Right kidney (tissue), 1 donor: ENCODE data around the gene RAB33B.
A peak's percentile ranks its signal among the peaks of the same experiment; 100 is the strongest.
"Not testable (repeated sequence)": the region's sequence is repeated elsewhere in the genome, so short reads cannot be mapped to it uniquely, and the experiment has no call there.

Source experiments
- DNase-seq: peaks from one replicate; pipeline ENCODE4 v3.0.0-alpha.2; 2016

Gene RAB33B

GRCh38 chr4:139460565-139460964 is 6.6 kb downstream of the RAB33B start:
- no peak for DNase-seq

DNA sequence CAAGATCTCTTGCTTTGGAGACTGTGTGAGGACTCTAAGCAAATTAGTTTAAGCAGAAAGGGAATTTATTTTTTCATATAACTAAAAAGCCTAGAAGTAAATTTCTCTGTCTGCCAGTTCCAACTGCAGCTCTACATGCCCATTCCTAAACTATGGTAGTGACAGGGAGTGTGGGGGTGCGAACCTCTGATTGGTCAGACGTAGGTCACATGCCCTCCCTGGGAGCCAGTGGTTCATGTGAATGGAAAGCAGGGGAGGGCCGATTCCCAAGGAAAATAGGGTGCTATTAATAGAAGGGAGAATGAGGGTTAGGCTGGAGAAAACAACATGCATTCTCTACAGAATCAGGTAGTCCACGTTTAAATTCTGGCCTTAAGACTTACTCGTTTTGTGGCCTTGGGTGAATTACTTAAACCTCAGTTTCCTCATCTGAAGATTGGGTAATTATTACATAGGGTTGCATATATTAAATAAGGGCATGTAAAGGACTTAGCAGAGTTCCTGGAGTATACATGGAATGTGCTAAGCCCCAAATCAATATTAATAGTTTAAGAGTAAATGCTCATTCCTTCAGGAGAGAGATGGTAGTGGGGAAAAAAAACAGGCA is 7.2 kb downstream of the RAB33B start:
- DNase-seq: no peak

DNA sequence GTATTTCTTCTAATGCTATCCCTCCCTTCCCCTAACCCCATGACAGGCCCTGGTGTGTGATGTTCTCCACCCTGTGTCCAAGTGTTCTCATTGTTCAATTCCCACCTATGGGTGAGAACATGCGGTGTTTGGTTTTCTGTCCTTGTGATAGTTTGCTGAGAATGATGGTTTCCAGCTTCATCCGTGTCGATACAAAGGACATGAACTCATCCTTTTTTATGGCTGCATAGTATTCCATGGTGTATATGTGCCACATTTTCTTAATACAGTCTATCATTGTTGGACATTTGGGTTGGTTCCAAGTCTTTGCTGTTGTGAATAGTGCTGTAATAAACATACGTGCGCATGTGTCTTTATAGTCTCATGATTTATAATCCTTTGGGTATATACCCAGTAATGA is 10.6 kb downstream of the RAB33B start:
- DNase-seq: not testable (repeated sequence)

DNA sequence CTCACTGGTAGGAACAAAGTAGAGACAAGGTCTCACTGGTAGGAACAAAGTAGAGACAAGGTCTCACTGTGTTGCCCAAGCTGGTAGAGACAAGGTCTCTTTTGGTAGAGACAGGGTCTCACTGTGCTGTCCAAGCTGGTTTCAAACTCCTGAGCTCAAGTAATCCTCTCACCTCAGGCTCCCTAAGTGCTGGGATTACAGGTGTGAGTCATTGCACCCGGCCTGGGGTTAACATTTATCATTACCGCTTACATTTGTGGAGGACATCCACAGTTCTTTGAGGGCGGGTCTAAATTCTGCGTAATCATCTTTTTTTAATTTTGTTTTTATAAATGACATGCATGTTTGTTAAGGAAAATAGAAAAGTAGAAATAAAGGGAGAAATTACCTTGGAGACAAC is 12.0 kb downstream of the RAB33B start:
- no peak for DNase-seq

DNA sequence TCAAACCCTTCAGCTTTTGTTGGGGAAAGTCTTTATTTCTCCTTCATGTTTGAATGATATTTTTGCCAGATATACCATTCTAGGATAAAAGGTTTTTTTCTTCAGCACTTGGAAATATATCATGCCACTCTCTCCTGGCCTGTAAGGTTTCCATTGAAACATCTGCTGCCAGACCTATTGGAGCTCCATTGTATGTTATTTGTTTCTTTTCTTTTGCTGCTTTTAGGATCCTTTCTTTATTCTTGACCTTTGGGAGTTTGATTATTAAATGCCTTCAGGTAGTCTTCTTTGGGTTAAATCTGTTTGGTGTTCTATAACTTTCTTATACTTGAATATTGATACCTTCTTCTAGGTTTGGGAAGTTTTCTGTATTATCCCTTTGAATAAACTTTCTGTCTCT is 14.8 kb downstream of the RAB33B start:
- DNase-seq: not testable (repeated sequence)

DNA sequence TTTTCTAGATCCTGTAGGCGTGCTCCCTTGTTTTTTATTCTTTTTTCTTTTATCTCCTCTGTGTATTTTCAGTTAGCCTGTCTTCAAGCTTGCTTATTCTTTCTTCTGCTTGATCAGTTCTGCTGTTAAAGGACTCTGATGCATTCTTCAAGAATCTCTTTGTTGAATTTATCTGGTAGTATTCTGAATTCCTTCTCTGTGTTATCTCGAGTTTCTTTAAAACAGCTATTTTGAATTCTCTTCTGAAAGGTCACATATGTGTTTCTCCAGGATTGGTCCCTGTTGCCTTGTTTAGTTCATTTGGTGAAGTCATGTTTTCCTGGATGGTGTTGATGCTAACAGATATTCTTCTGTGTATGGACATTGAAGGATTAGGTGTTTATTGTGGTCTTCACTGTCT is 15.3 kb downstream of the RAB33B start:
- no peak for DNase-seq

GRCh38 chr4:139469869-139470268 is 15.9 kb downstream of the RAB33B start:
- no peak for DNase-seq

- no peak for DNase-seq
Measured at GRCh38 chr4:139470295-139470694, 16.4 kb downstream of the RAB33B start.

DNA sequence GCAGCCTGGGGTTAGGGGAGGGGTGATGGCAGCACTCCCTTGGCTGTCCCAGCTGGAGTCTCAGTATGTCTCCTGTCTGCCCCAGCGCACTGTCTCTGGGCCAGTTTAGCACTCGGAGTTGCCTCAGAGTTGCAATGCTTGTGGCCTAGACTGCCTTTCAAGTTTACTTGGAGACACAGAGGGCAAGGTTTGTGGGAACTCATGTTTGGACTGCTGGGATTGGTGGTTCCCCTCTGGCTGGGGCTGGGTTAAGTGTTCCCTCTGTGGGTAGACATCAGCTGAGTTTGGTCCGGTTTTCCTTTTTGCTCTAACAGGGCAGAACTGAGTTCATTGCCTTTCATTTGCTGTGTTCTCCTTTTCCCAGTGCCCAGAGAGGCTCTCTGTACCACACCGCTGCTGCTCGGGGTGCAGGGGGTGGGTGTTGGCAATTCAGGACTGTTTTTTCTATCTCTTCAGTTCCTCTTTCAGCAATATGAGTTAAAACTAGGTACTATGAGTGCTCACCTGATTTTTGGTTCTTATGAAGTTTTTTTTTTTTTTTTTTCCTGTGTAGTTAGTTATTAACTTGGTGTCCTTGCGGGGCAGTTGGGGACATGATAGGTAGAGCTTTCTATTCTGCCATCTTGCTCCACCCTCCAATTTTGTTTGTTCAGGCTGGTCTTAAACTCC is 17.2 kb downstream of the RAB33B start:
- no peak for DNase-seq

DNA sequence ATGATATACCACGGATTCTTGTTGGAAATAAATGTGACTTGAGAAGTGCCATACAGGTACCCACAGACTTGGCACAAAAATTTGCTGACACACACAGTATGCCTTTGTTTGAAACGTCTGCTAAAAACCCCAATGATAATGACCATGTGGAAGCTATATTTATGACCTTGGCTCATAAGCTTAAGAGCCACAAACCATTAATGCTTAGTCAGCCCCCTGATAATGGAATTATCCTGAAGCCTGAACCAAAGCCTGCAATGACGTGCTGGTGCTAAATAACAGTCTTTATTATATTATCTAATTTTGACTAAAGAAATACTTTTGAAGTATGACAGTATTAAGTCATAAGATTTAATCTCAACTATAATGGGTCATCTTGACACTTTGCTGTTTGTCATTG is 18.9 kb downstream of the RAB33B start:
- DNase-seq: no peak

GRCh38 chr4:139476363-139476762 is 22.4 kb downstream of the RAB33B start:
- no peak for DNase-seq

- DNase-seq: no peak
Measured at GRCh38 chr4:139481465-139481864, 27.5 kb downstream of the RAB33B start.

DNA sequence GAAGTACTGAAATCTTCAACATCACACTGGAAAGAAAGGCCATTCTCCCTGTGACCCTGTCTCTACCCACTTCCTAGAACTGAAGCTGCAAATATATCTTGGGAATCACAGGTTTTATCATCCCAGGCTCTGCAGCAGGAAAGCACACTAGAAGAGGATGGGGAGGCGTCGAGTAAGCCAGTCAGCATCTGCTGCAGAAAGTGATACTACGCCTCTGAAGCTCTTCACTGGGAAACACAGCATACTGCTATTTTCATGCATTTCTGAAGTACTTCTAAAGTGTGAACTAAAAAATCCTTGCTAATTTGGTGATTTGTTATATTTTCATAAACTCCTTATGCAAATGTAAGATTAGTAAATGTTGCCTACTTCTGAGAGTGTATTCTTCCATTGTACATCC is 29.1 kb downstream of the RAB33B start:
- no peak for DNase-seq

GRCh38 chr4:139484783-139485311 is 30.9 kb downstream of the RAB33B start:
- no peak for DNase-seq

- no peak for DNase-seq
Measured at GRCh38 chr4:139488442-139488841, 34.5 kb downstream of the RAB33B start.

GRCh38 chr4:139489638-139490037 is 35.7 kb downstream of the RAB33B start:
- DNase-seq: no peak

DNA sequence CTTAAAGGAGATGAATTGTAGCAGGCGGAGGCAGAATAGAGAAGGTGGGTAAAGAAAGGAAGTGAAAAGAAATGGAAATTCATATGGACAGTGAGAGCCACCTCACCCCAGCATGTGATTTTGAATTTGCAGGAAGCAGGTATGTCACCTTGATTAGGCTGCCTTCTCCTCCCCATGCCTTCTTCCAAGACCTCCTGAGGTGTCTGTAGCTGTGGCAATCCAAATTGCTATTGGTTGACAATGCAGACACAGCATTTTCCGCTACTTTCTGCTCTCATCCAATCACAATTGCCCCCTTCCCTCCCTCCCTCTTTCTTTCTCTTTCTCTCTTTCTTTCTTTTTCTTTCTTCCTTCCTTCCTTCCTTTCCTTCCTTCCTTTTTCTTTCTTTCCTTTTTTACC is 38.5 kb downstream of the RAB33B start:
- DNase-seq: no peak

DNA sequence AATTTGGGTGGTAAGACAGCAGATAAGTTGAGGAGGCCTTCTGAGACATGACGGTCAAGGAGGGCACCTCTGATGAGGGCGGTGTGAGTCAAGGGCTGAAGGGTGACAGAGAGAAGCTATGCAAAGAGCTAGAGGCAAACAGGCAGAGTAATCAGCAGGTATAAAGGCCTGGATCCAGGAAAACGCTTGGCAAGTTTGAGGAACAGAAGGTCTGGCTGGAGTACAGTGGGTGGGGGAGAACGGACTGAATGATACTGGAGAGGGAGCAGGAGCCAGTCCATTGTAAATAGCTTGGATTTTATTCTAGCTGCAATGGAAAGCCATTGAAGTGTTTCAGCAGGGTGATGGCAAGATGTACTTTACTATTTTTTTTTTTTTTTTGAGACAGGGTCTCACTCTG is 39.3 kb downstream of the RAB33B start:
- no peak for DNase-seq

DNA sequence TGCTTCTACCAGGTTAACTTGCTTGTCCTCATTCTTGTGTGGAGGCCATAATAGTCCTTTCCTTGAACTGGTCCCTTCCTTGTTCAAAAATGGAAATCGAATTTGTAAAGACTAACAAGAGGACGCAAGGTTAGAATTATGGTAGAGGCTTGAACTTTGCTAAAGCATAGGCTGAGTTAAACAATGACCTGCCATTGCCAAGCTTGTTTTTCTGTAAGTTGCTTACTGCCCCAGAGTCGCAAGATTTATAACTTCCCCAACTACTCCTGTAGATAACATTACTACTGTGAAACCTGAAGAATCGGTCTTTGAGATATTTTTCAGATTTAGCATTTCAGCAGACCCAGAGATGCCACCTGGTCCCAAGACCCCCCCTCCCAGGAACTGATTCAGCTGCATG is 45.3 kb downstream of the RAB33B start:
- DNase-seq: peak; percentile 27

DNA sequence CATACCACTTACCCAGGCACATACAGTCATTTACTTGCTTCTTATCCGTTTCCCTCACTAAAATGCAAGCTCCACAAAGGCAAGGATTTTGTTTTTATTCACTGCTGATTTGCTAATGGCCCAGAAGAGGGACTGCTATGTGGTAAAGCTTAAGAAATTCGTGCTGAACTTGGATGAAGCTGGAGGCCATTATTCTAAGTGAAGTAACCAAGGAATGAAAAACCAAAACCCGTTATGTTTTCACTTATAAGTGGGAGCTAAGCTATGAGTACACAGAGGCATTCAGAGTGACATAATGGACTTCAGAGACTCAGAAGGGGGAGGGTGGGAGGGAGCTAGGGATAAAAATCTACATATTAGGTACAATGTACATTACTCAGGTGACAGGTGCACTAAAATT is 47.2 kb downstream of the RAB33B start:
- DNase-seq: no peak

DNA sequence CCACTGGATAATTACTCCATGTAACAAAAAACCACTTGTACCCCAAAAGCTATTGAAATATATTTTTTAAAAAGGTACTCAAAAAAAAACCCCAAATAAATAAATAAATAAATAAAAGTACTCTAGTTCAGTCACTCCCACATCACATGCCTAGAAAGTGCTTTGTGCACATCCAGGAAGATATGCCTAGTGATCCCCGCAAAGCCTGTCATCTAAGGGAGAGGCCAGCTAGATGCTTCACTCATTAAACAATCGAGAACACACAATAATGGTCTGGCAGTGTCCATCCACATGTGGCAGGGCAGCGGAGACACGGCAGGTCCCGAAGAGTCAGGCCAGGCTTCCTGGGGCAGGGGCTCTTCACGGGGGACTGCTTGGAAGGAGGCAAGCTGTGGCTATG is 47.6 kb downstream of the RAB33B start:
- no peak for DNase-seq

- peak; percentile 12 for DNase-seq
Measured at GRCh38 chr4:139501927-139502899, 48.3 kb downstream of the RAB33B start.

- no peak for DNase-seq
Measured at GRCh38 chr4:139503622-139504166, 49.8 kb downstream of the RAB33B start.
